ENCODE data around the gene DNAJC4.

Gene DNAJC4

DNA sequence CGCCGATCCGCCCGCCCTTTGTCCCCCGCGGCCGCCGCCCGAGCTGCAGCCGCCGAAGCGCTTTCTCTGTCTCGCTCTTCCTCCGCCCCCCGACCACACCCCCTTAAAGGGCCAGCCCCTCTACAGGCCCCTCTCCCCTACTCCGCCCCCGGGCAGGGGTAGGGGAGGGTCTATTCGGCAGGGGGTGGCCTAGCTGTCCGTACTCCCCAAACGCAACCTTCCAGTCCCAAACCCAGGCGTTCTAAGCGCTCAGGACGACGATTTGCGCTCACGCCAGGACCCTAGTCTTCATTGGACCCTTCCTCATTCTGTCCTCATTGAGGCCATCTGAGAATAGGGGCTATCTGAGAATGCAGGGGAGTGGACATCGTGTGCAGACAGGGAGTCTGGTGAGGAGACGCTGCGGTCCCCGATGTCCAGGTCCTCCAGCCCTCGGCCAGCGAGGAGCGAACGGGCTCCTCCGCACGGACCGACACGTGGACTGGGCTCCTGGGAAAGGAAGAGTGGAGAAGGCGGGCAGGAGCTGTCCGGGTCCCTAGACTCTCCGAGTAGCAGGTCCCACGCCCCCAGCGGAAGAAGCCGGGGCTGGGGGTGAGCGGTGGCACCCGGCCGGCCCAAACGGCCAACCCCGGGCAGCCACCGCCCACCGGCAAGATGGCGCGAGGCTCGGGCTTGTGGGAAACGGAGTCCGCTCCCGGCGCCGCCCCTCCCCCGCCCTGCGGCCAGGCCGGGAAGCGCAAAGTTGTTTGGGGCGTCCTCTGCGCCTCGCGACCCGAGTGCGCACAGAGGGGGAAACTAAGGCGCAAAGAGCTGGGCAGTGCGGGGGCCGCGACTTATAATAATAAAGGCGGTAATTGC lies 16.8 kb downstream of the DNAJC4 start, which contains the start of gene PPP1R14B:
PPP1R14B (minus strand) TSS at position 73 of the 858 bp plus-strand sequence. CDS start 270 bp downstream, outside the sequence.
- Histone ChIP-seq H3K27ac (ENCODE audit: low read depth, low read length) (peak within 1 kb of the TSS; percentile 94), H3K4me1 (ENCODE audit: control insufficient read depth, insufficient read depth, low read length) (peaks cover 34% of the 10 kb centered on the region), H3K4me3 (ENCODE audit: low read depth, low read length) (peak within 1 kb of the TSS; percentile 93), H3K27me3 (ENCODE audit: control insufficient read depth, insufficient read depth, low read length) (no peaks in the 10 kb centered on the region), H3K9ac (ENCODE audit: low read depth, low read length) (peak within 1 kb of the TSS; percentile 81), H3K9me3 (ENCODE audit: control insufficient read depth, insufficient read depth, low read length) (no peaks in the 10 kb centered on the region), H3K36me3 (ENCODE audit: control insufficient read depth, insufficient read depth, low read length) (peaks cover 16% of the 10 kb centered on the region)

DNA sequence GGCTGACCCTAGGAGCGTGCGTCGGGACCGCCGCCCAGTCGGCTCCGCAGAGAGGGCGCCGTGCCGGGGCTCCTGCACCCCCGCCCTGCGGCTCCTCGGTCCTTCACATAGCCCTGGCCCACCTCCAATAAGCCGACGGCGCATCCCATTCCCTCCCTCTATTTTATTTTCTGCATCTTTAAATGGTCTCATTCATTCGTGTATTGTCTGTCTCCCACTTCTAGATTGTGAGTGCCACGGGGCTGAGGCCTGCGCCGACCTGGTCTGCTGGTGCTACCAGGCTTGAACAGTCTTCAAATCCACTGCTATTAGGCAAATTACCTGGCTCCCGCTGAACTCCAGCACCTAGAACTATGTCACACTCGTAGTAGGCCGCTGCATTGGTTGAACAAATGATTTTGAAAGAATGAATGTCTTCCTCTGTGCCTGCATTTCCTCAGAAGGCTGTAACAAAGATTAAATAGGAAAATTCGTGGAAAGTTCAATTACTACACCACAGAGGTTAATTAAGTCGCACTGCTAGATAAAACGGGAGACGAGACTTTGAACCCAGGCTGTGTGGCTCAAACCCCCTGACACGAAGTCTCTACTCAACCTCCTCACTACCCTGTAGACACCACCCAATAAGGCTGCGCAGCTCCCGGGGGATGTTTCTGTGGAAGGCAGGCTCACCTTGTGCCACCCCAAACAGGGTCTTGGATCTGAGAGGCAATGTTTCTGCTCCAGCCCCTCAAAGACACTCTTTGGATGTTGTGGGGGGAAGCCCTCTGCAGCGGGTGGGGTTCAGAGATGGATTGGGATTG lies 17.6 kb downstream of the DNAJC4 start:
- Histone ChIP-seq H3K9me3 (ENCODE audit: control insufficient read depth, insufficient read depth, low read length) (no peaks in the 10 kb centered on the region), H3K4me1 (ENCODE audit: control insufficient read depth, insufficient read depth, low read length) (peaks cover 36% of the 10 kb centered on the region), H3K36me3 (ENCODE audit: control insufficient read depth, insufficient read depth, low read length) (peaks cover 16% of the 10 kb centered on the region), H3K27me3 (ENCODE audit: control insufficient read depth, insufficient read depth, low read length) (no peaks in the 10 kb centered on the region), H3K9ac (ENCODE audit: low read depth, low read length) (no peak overlapping the region), H3K27ac (ENCODE audit: low read depth, low read length) (peak overlapping the region; percentile 94), H3K4me3 (ENCODE audit: low read depth, low read length) (peak overlapping the region; percentile 69)

DNA sequence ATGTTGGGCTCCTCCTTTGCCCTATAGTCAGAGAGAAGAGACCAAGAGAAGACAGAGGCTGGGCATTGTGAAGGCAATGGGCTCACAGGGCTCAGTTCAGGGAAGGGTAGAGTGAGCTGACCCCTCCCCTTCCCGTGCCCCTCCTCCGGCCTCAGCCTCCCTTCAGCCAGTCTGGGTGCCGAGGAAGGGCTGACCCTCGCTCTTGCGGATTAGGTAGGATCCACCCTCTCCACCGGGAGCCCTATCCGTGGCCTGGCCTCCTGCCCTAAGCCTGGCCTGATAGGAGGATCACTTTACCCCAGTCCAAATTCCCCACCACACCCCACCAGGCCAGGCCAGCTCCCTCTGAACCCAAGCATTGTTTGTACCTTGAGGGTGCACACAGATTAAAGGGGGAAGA lies 18.2 kb downstream of the DNAJC4 start:
- Histone ChIP-seq H3K9me3 (ENCODE audit: control insufficient read depth, insufficient read depth, low read length) (no peaks in the 10 kb centered on the region), H3K4me1 (ENCODE audit: control insufficient read depth, insufficient read depth, low read length) (peaks cover 42% of the 10 kb centered on the region), H3K27me3 (ENCODE audit: control insufficient read depth, insufficient read depth, low read length) (no peaks in the 10 kb centered on the region), H3K9ac (ENCODE audit: low read depth, low read length) (no peak overlapping the region), H3K36me3 (ENCODE audit: control insufficient read depth, insufficient read depth, low read length) (peaks cover 13% of the 10 kb centered on the region), H3K27ac (ENCODE audit: low read depth, low read length) (peak overlapping the region; percentile 94), H3K4me3 (ENCODE audit: low read depth, low read length) (0 out of 2 replicates have a peak overlapping the region, but pooled peaks have one; percentile 3)

DNA sequence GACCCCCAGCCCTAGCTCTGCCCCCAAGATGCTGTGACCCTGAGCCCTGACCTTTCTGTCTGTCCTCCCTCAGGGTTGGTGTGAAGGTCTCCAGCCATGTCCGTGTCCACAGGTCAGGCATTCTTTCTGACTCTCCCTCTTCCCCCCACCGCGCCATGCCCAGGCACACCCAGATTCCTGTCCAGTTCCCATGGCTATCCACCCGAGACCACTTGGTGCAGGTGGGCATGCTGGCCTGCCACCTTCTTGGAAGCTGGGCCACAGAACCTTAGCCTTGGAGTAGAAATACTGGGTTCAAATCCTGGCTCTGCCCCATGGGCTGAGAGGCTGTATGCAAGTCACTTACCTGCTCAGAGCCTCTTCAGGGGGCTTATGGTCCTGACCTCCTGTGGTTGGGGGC lies 18.7 kb downstream of the DNAJC4 start:
- H3K4me3 ChIP-seq (ENCODE audit: low read depth, low read length), result 0 out of 2 replicates have a peak overlapping the region, but pooled peaks have one; percentile 3
- peaks cover 42% of the 10 kb centered on the region for H3K4me1 ChIP-seq (ENCODE audit: control insufficient read depth, insufficient read depth, low read length)
- H3K27me3 ChIP-seq (ENCODE audit: control insufficient read depth, insufficient read depth, low read length), result no peaks in the 10 kb centered on the region
- H3K36me3 ChIP-seq (ENCODE audit: control insufficient read depth, insufficient read depth, low read length), result peaks cover 9% of the 10 kb centered on the region
- H3K27ac ChIP-seq (ENCODE audit: low read depth, low read length), result peak overlapping the region; percentile 94
- no peaks in the 10 kb centered on the region for H3K9me3 ChIP-seq (ENCODE audit: control insufficient read depth, insufficient read depth, low read length)
- no peak overlapping the region for H3K9ac ChIP-seq (ENCODE audit: low read depth, low read length)

DNA sequence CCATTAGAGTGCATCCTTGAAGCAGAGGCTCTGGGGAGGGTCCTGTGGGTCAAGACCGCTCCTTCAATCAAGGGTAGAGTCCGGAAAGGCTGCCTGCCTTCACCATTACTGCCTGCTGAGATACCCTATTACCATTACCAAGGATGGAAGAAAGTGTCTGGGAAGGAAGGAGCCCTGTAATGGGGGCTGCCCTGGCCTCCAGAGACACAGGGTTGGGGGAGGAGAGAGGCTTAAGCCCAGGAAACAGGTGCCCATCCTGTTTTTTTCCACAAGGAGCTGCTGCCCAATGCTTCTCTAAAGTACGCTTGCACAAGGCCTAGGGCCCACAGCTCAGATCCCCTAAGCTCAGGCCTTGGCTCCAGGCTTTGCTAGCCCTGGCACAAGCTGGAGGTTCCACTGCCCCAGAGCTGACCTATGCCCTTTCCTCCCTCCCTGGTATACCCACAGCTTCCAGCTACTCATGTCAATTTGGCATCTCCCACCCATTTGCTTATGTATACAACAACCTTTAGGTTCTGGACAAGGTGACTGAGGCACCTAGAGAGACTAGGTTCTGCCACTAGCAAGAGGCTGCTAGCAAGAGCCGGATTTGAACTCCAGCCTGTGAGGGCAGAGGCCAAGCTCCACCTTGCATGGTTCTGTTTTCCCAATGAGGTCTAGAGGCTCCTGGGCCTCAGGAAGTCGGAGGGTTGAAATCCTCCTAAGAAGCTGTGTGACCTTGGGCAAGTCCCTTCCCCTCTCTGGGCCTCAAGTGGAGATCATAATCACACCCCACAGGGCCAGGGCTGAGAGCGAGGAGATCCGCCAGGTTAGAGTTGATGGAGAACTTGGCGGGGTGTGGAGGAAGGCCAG lies 19.4 kb downstream of the DNAJC4 start:
- H3K27ac ChIP-seq (ENCODE audit: low read depth, low read length), result peak overlapping the region; percentile 94
- peak overlapping the region; percentile 27; the same call in 1 of the 2 replicates for H3K4me3 ChIP-seq (ENCODE audit: low read depth, low read length)
- peaks cover 11% of the 10 kb centered on the region for H3K36me3 ChIP-seq (ENCODE audit: control insufficient read depth, insufficient read depth, low read length)
- H3K4me1 ChIP-seq (ENCODE audit: control insufficient read depth, insufficient read depth, low read length), result peaks cover 42% of the 10 kb centered on the region
- H3K27me3 ChIP-seq (ENCODE audit: control insufficient read depth, insufficient read depth, low read length), result no peaks in the 10 kb centered on the region
- no peak overlapping the region for H3K9ac ChIP-seq (ENCODE audit: low read depth, low read length)
- no peaks in the 10 kb centered on the region for H3K9me3 ChIP-seq (ENCODE audit: control insufficient read depth, insufficient read depth, low read length)

DNA sequence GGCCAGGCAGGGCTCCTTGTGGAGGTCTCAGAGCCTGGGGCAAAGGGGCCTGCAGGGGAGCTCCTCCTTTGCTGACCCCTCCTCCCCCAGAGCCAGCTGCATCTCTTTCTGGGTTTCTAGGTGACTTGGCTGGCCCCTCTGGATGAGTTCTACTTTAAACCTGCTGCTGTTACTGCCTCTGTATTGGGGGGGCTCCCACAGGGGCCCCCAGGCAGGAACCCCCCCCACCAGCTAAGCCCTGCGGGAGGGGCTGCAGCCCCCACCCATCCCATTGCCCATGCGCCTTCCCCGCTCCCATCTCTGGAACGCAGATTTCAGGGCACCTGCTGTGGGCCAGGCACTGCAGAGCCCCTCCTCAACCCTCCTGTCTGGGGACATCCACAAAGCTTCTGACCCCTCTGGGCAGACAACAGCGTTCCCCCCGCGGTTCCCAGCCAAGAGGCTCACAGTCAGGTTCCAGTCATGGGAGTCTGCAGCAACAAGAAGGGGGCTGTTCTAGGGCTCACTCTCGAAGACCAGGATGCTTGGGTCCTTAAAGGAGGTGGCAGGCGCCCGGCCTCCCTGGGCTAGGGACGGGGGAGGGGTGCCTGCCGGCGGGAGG lies 20.2 kb downstream of the DNAJC4 start:
- peaks cover 42% of the 10 kb centered on the region for H3K4me1 ChIP-seq (ENCODE audit: control insufficient read depth, insufficient read depth, low read length)
- H3K4me3 ChIP-seq (ENCODE audit: low read depth, low read length), result peak overlapping the region; percentile 84
- no peaks in the 10 kb centered on the region for H3K27me3 ChIP-seq (ENCODE audit: control insufficient read depth, insufficient read depth, low read length)
- H3K27ac ChIP-seq (ENCODE audit: low read depth, low read length), result peak overlapping the region; percentile 94
- peak overlapping the region; percentile 60; the same call in 1 of the 2 replicates for H3K9ac ChIP-seq (ENCODE audit: low read depth, low read length)
- no peaks in the 10 kb centered on the region for H3K9me3 ChIP-seq (ENCODE audit: control insufficient read depth, insufficient read depth, low read length)
- H3K36me3 ChIP-seq (ENCODE audit: control insufficient read depth, insufficient read depth, low read length), result peaks cover 16% of the 10 kb centered on the region

DNA sequence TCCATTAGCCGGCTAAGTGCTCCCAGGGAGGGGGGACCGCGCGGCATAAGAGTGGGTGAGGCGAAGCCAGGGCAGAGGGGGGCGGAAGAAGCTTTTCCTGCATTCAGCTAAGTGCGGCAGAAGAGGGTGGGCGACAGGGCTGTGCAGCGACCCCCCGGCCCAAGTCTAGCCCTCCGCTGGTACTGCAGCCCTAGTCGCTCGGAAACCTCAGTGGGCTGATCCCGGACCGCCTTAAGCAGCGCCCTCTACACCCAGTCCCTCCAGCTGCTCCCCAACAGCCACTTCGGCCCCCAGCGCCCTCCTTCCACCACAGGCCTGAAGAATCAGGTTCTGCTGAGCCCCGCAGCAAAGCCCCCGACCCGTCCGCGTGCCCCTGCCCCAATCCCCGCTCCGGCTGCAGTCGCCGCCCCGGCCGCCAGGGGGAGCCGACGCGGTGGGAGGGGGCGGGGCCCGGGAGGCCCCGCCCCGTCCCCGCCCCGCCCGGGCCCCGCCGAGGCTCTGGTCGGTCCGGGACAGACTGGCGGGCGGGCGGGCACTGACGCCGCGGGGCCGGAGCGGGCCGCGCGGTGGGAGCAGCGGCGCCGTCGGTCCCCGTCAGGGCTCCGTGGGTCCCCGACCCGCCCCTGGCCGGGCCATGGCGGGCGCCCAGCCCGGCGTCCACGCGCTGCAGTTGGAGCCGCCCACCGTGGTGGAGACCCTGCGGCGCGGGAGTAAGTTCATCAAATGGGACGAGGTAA lies 20.8 kb downstream of the DNAJC4 start, which contains the start of gene PLCB3:
PLCB3 (plus strand) TSS at position 515 of the 737 bp plus-strand sequence; CDS start at position 635, 120 bp downstream.
- Histone ChIP-seq H3K9ac (ENCODE audit: low read depth, low read length) (peak within 1 kb of the TSS; percentile 60), H3K4me3 (ENCODE audit: low read depth, low read length) (peak within 1 kb of the TSS; percentile 84), H3K27me3 (ENCODE audit: control insufficient read depth, insufficient read depth, low read length) (no peaks in the 10 kb centered on the region), H3K36me3 (ENCODE audit: control insufficient read depth, insufficient read depth, low read length) (peaks cover 23% of the 10 kb centered on the region), H3K27ac (ENCODE audit: low read depth, low read length) (peak within 1 kb of the TSS; percentile 94), H3K9me3 (ENCODE audit: control insufficient read depth, insufficient read depth, low read length) (no peaks in the 10 kb centered on the region), H3K4me1 (ENCODE audit: control insufficient read depth, insufficient read depth, low read length) (peaks cover 42% of the 10 kb centered on the region)

DNA sequence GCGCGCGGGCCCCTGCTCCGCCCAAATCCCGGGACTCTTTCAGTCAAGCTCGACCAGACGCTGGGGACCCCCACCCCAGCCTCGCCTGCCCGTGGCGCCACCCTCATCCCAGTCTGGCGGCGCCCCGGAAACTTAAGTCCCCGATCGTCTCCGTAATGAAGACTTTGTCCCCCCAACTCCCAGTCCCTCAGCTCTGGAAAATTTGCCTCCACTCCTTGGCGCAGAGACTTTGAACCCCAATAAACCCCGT lies 21.3 kb downstream of the DNAJC4 start:
- Histone ChIP-seq H3K4me1 (ENCODE audit: control insufficient read depth, insufficient read depth, low read length) (peaks cover 42% of the 10 kb centered on the region), H3K27ac (ENCODE audit: low read depth, low read length) (peak overlapping the region; percentile 44)

DNA sequence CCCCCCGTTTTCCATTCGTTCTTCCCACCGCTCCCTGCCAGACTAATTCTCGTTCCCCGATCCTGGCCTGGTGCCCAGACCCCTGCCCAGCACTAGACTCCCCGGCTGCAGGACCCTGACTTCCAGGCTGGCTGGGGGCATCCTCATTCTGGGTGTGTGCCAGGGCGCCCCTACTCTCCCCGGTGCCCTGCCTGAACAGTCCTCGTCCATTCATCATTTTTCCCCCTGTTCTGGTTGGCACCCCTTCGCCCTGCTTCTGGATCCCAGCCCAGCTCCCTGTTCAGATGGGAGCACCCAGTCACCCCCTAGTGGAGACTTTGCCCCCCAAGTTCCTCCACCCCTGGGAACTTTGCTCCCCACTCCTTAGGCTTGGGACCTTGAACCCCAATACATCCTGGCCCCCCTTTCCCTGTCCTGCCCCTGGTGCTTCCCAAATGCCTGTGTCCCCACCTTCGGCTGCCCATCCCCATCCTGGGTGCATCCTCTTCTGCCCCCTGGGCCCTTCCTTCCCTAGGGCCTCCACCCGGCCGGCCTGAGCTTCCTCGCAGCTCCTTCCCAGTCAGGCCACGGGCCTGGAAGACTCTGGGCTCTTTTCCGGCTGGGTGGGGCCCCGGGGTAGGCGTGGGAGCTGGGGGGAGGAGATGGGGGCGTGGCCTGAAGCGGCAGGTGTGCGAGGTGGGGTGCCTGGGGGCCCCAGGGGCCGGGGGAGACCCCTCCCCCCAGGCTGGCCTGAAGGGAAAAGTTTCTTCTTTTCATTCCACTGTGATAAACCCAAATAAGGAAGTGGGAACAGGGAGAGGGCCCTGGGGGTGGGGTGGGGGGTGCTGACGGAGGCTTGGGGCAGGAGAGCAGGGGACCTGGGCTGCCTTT lies 21.9 kb downstream of the DNAJC4 start:
- peaks cover 42% of the 10 kb centered on the region for H3K4me1 ChIP-seq (ENCODE audit: control insufficient read depth, insufficient read depth, low read length)
- H3K9ac ChIP-seq (ENCODE audit: low read depth, low read length), result peak overlapping the region; percentile 60
- peaks cover 32% of the 10 kb centered on the region for H3K36me3 ChIP-seq (ENCODE audit: control insufficient read depth, insufficient read depth, low read length)
- H3K27ac ChIP-seq (ENCODE audit: low read depth, low read length), result peak overlapping the region; percentile 54
- peak overlapping the region; percentile 84 for H3K4me3 ChIP-seq (ENCODE audit: low read depth, low read length)
- H3K27me3 ChIP-seq (ENCODE audit: control insufficient read depth, insufficient read depth, low read length), result no peaks in the 10 kb centered on the region
- no peaks in the 10 kb centered on the region for H3K9me3 ChIP-seq (ENCODE audit: control insufficient read depth, insufficient read depth, low read length)

More for the DNA sequence above, 21.3 kb downstream of the DNAJC4 start:
- H3K4me3 ChIP-seq (ENCODE audit: low read depth, low read length), result peak overlapping the region; percentile 84
- no peaks in the 10 kb centered on the region for H3K27me3 ChIP-seq (ENCODE audit: control insufficient read depth, insufficient read depth, low read length)
- H3K9ac ChIP-seq (ENCODE audit: low read depth, low read length), result peak overlapping the region; percentile 60
- peaks cover 28% of the 10 kb centered on the region for H3K36me3 ChIP-seq (ENCODE audit: control insufficient read depth, insufficient read depth, low read length)
- no peaks in the 10 kb centered on the region for H3K9me3 ChIP-seq (ENCODE audit: control insufficient read depth, insufficient read depth, low read length)

All from HUES48 (cell line).